Measurements from ENCODE around the gene PTGIS. TPM values are rescaled to one million over a fixed set of nuclear protein-coding genes. Genes with fewer than 3 reads are reported as not detected.
A peak's percentile ranks its signal among the peaks of the same experiment; 100 is the strongest.

PTGIS gene
- total RNA-seq, 1 experiment from 2014 or later, result 20.0 TPM

DNA sequence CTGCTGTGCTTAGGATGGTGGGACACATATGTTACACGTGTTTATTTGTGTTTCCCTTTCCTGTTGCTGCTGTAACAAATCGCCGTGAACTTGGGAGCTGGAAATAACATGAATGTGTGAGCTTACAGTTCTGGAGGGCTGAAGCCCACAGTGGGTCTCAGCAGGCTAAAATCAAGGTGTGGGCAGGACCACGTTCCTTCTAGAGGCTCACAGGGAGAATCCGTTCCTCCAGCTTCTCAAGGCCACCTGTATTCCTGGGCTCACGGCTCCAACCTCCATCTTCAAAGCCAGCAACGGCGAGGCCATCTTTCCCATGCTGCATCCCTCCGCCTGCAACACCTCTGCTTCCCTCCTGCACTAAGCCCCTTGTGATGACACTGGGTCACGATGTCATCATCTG is 27.4 kb upstream of the PTGIS start:
- Histone ChIP-seq H3K4ac (ENCODE audit: low read depth, low read length) (no peak overlapping the region), H3K27ac (ENCODE audit: insufficient read length, low read depth, low read length) (no peak overlapping the region), H3K23ac (ENCODE audit: insufficient read length, low read depth, low read length) (no peak overlapping the region), H3T11ph (ENCODE audit: low read length) (no peak overlapping the region), H2BK20ac (ENCODE audit: low read depth, low read length, poor library complexity, severe bottlenecking) (no peak overlapping the region), H4K91ac (ENCODE audit: insufficient read length, low read depth, low read length) (no peak overlapping the region), H3K4me2 (ENCODE audit: insufficient read depth, insufficient read length, low read length) (no peak overlapping the region), H3K14ac (ENCODE audit: insufficient read depth, low read length) (no peak overlapping the region), H3K79me1 (ENCODE audit: insufficient read depth, low read depth, low read length, poor library complexity, severe bottlenecking) (no peaks in the 10 kb centered on the region), H3K56ac (ENCODE audit: insufficient read length, low read depth, low read length) (no peak overlapping the region), H3K9me3 (ENCODE audit: control insufficient read depth, low read depth, low read length) (no peaks in the 10 kb centered on the region), H4K5ac (ENCODE audit: insufficient read length, low read depth, low read length) (no peak overlapping the region), H3K4me1 (ENCODE audit: insufficient read depth, low read length) (no peaks in the 10 kb centered on the region), H3K23me2 (ENCODE audit: insufficient read length, low read depth, low read length, poor library complexity, severe bottlenecking) (no peaks in the 10 kb centered on the region), H2AFZ (ENCODE audit: low read length) (no peak overlapping the region), H2BK5ac (ENCODE audit: insufficient read length, low read length) (no peak overlapping the region), H2AK5ac (ENCODE audit: insufficient read length, low read length) (no peak overlapping the region), H3K18ac (ENCODE audit: insufficient read length, low read depth, low read length) (no peak overlapping the region), H3K27me3 (ENCODE audit: insufficient read depth, low read length) (no peaks in the 10 kb centered on the region), H4K8ac (replicated peaks; ENCODE audit: insufficient read length, low read depth, low read length) (no peak overlapping the region), H3K79me2 (ENCODE audit: insufficient read depth, low read length) (no peaks in the 10 kb centered on the region), H2BK15ac (ENCODE audit: low read depth, low read length) (no peak overlapping the region), H2BK12ac (ENCODE audit: insufficient read length, low read depth, low read length) (no peak overlapping the region), H4K20me1 (ENCODE audit: control insufficient read depth, insufficient read depth, insufficient read length) (no peaks in the 10 kb centered on the region), H2BK120ac (ENCODE audit: low read depth, low read length, poor library complexity, severe bottlenecking) (no peak overlapping the region), H3K9ac (ENCODE audit: extremely low read depth, insufficient read length, low read length) (no peak overlapping the region)
- Mint-ChIP-seq H3K4me3 (no peak overlapping the region), H3K27ac (peak overlapping the region in 2 of 3 experiments; percentile 39 to 57; a peak in 1 of 7 replicates), H3K27me3 (ENCODE audit: low read depth) (peaks cover 5% of the 10 kb centered on the region), H3K4me1 (peaks cover 3 to 7% of the 10 kb centered on the region in 2 experiments; a peak in 2 of 4 replicates), H3K36me3 (ENCODE audit: insufficient read depth in 1 of 3, low read depth in 3 of 3) (no peaks in the 10 kb centered on the region), H3K9me3 (peaks cover 0 to 2% of the 10 kb centered on the region in 2 experiments; a peak in 1 of 5 replicates)
- WGBS (ENCODE audit: extremely low coverage, insufficient read length, low lambda C conversion rate), result no CpG with 5 or more reads among the region's 10 CpGs
- no peak for DNase-seq
- TF ChIP-seq, protein P1, sequence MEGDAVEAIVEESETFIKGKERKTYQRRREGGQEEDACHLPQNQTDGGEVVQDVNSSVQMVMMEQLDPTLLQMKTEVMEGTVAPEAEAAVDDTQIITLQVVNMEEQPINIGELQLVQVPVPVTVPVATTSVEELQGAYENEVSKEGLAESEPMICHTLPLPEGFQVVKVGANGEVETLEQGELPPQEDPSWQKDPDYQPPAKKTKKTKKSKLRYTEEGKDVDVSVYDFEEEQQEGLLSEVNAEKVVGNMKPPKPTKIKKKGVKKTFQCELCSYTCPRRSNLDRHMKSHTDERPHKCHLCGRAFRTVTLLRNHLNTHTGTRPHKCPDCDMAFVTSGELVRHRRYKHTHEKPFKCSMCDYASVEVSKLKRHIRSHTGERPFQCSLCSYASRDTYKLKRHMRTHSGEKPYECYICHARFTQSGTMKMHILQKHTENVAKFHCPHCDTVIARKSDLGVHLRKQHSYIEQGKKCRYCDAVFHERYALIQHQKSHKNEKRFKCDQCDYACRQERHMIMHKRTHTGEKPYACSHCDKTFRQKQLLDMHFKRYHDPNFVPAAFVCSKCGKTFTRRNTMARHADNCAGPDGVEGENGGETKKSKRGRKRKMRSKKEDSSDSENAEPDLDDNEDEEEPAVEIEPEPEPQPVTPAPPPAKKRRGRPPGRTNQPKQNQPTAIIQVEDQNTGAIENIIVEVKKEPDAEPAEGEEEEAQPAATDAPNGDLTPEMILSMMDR (conservative IDR thresholded peaks at IDR 0.05), result no peak

All from H9 (cell line).